Bladder microvascular endothelial cell (primary cell): ENCODE results near the gene BEND3. TPM values are rescaled to one million over a fixed set of nuclear protein-coding genes. Genes with fewer than 3 reads are reported as not detected.

Experiments used
- total RNA-seq: library from RNA; depleted of rRNA; stranded (reverse); fragments of >200 nt; gene quantifications from 2 replicates; pipeline ENCODE4 v1.2.3, GENCODE V29; 2014

BEND3 gene
- total RNA-seq, result 1.1 and 3.0 TPM in 2 replicates

DNA sequence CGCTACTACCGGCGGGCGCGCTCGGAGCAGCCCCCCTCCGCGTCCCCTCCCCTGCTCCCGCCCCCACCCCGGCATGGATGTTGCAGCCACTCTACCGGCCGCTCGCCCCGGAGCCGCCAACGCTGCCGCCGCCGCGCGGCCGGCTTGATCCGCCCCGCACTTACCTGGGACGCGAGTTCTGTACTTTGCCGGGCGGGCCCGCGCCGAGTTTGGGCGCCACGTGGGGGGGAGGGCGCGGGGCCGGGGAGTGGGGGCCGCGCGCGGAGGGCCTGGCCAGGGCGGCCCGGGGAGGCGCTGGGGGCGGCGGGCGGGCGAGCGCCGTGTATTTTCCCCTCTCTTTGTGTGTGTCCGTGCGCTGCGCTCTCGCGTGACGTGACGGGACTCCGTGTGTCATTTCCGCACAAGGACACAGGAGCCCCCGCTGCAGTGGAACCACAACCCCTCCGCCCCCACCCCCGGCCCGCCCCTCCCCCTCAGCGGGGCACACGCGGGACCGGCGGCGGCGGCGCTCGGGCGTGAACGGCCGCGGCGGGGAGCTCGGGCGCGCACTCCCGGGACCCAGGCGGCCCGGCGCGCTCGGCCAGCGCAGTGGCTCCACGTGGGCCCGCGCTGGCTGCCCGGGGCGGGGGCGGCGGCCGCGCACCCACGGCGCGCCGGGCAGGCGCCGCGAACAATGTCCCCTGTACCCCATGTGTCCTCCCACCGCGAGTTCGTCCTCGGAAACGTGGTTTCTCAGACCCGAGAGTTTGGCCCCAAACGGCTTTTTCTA lies at the start of gene BEND3:
Gene BEND3 (minus strand): TSS at position 590 of the 769 bp plus-strand sequence. CDS start 16,230 bp downstream, outside the sequence.

Other genes with a start within 250 kb of the BEND3 start
- gene CD24, start 140.8 kb downstream of the BEND3 start, total RNA-seq, result 0.49 and 2.5 TPM in 2 replicates
- 6.0 and 9.9 TPM in 2 replicates for gene MTRES1, start 87.3 kb downstream of the BEND3 start, total RNA-seq